Transverse colon (tissue), 4 donors: ENCODE measurements around the gene HPS3.

Source experiments
- POLR2A ChIP-seq: fragments of 450-650 bp; IDR thresholded peaks from one replicate; pipeline ENCODE4 v1.6.1; 2016; ENCODE audit warnings: antibody characterized with exemption, mild to moderate bottlenecking, moderate library complexity
- POLR2AphosphoS5 ChIP-seq, 3 donors: sonication (generic); formaldehyde crosslinking; IDR thresholded peaks; one replicate each; pipeline ENCODE4 v1.6.1; 2016; ENCODE audit warnings: antibody characterized with exemption in 3 of 3
- TF ChIP-seq, protein P1 (sequence below), 5 experiments: fragments of 200-600 bp in 3 of 5; fragments of 450-650 bp in 2 of 5; sonication (generic) in 3 of 5; IDR thresholded peaks; 1 replicate in 2 of 5; 2 replicates in 3 of 5; pipeline ENCODE4 v1.5.1; 2016 to 2017; ENCODE audit warnings: antibody characterized with exemption in 5 of 5, inconsistent platforms in 3 of 5, mild to moderate bottlenecking in 2 of 5, moderate library complexity in 1 of 5

DNA sequence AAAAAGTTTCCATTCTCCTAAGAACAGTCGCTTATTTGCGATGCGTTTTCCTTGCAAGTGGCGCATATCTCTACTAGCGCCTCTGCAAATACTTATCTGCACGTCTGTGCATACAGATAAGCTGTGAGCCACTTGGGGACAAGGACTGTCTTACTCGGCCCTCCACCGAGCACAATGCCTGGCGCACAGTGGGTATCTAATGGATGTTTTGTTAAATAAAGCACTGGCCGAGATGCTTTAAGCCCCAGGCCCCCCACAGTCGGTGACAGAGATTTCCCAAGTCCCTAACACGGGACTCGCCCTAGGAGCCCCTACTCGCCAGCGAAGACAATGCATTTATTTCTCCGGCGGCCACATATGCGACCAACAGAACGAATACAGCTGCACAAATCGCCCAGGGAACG, 43.6 kb upstream of the HPS3 start:
- TF ChIP-seq, protein P1, sequence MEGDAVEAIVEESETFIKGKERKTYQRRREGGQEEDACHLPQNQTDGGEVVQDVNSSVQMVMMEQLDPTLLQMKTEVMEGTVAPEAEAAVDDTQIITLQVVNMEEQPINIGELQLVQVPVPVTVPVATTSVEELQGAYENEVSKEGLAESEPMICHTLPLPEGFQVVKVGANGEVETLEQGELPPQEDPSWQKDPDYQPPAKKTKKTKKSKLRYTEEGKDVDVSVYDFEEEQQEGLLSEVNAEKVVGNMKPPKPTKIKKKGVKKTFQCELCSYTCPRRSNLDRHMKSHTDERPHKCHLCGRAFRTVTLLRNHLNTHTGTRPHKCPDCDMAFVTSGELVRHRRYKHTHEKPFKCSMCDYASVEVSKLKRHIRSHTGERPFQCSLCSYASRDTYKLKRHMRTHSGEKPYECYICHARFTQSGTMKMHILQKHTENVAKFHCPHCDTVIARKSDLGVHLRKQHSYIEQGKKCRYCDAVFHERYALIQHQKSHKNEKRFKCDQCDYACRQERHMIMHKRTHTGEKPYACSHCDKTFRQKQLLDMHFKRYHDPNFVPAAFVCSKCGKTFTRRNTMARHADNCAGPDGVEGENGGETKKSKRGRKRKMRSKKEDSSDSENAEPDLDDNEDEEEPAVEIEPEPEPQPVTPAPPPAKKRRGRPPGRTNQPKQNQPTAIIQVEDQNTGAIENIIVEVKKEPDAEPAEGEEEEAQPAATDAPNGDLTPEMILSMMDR (IDR thresholded peaks at IDR 0.05): no peak
- no peak for TF ChIP-seq POLR2AphosphoS5 (IDR thresholded peaks at IDR 0.05)
- TF ChIP-seq POLR2A: no peak
